GM18870 (cell line): ENCODE results near the gene ISCA2.
"Not testable (repeated sequence)": the region's sequence is repeated elsewhere in the genome, so short reads cannot be mapped to it uniquely, and the experiment has no call there.

Source experiments
- ATAC-seq: cut with Tn5 transposase; IDR thresholded peaks from one replicate; pipeline ENCODE4 v1.9.1; 2021; ENCODE audit warnings: moderate library complexity; ENCODE audit not compliant: unreplicated experiment

ISCA2 gene

GRCh38 chr14:74526854-74527585 is 33.5 kb downstream of the ISCA2 start:
- ATAC-seq, result no peak

- ATAC-seq, result no peak
Measured at GRCh38 chr14:74527736-74528280, 34.2 kb downstream of the ISCA2 start.

GRCh38 chr14:74528406-74528805 is 34.8 kb downstream of the ISCA2 start:
- ATAC-seq, result no peak

- no peak for ATAC-seq
Measured at GRCh38 chr14:74528886-74529285, 35.3 kb downstream of the ISCA2 start.

- no peak for ATAC-seq
Measured at GRCh38 chr14:74531006-74531405, 37.4 kb downstream of the ISCA2 start.

GRCh38 chr14:74531467-74531866 is 37.9 kb downstream of the ISCA2 start:
- no peak for ATAC-seq

GRCh38 chr14:74532246-74532645 is 38.7 kb downstream of the ISCA2 start:
- no peak for ATAC-seq

- no peak for ATAC-seq
Measured at GRCh38 chr14:74533576-74533975, 40.0 kb downstream of the ISCA2 start.

- ATAC-seq, result no peak
Measured at GRCh38 chr14:74535756-74536325, 42.3 kb downstream of the ISCA2 start.

- ATAC-seq, result not testable (repeated sequence)
Measured at GRCh38 chr14:74536336-74536735, 42.8 kb downstream of the ISCA2 start.

- ATAC-seq, result no peak
Measured at GRCh38 chr14:74538411-74539391, 45.1 kb downstream of the ISCA2 start.

- ATAC-seq, result no peak
Measured at GRCh38 chr14:74539503-74539902, 45.9 kb downstream of the ISCA2 start.

GRCh38 chr14:74541225-74541624 is 47.7 kb downstream of the ISCA2 start:
- no peak for ATAC-seq

GRCh38 chr14:74542056-74542685 is 48.6 kb downstream of the ISCA2 start:
- ATAC-seq, result no peak

GRCh38 chr14:74543771-74544438 is 50.3 kb downstream of the ISCA2 start:
- no peak for ATAC-seq

GRCh38 chr14:74545386-74545785 is 51.8 kb downstream of the ISCA2 start:
- no peak for ATAC-seq

- no peak for ATAC-seq
Measured at GRCh38 chr14:74546416-74546815, 52.9 kb downstream of the ISCA2 start.
